Stimulated activated CD4-positive, alpha-beta T cell treated with anti-CD3 and anti-CD28 coated beads, Interleukin-12 subunit alpha, Interleukin-12 subunit beta, amount 100 ng/mL, for 48 hours (primary cell): ENCODE results near the gene CACNG5.

Experiments used
- DNase-seq, 3 donors: peaks; one replicate each; pipeline ENCODE4 v3.0.0-alpha.2; 2020; ENCODE audit warnings: low read depth in 2 of 3, low spot score in 1 of 3

The CACNG5 gene

DNA sequence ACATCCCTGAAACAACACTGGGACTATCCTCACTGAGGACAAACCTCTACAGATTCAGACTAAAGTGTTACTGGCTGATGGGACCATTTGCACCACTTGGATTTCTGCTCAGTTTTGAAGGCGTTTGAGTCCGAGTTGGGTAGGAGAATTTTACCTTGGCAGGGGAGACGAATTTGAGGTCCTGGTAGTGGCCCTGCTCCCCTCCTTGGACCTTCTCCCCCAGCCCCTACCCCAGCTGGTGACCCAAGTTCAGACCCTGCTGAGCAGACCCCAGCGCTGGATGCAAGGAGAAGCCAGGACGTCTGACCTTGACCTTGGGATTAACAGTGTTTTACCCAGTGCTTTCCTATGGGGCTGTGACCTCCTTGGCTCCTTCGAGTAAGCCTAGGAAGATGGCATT is 13.6 kb downstream of the CACNG5 start:
- no peak for DNase-seq

GRCh38 chr17:66849032-66849655 is 14.2 kb downstream of the CACNG5 start:
- DNase-seq: no peak

DNA sequence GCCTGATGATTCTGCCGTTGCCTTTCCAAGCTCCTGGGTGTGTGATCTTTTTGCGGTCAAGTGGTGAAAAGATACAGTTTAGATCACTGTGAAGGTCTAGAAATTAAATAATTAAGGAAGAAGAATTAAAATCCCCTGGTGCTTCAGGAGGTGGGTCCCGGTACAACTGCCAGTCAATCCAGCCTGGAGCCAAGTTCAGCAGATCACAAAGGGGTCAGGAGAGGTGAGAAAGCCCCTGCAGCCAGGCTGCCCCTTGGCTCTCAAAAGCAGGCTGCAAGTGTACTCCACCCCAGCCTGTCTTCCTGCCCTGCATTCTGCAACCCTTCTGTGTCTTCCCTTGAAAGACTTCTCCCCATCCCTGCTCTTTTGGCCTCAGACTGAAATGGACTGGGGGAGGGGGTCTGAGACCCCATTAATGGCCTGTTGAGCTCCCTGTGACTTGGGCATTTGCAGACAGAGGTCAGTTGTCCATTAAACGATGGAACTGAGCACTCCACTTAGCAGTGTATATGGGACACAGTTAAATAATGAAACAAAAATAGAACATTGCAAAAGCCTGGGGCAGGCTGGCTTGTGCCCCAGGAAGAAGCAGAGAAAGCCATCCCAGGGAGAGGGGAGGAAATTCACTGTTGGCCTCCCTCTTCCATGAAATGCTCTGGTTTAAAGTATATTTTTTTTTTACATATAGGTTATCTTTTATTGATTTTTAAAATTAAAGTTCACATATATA is 15.1 kb downstream of the CACNG5 start:
- DNase-seq: no peak

DNA sequence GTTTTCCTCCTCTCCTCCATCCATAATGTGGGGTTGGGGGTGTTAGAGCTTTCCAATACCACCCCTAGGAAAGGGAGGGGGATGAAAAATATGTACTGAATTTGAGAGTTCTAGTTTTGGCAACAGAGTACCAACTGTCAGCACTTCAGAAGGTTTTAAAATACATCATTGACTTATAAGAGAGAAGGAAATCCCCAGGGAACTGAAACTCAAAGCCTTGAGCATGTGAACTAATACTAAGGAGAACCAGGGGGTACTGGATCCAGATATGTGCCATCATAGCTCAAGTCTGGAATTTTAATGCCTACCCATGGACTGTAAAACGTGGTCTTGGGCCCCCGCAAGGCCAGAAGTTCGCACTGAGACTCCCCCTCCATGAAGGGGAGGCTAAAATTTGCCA is 15.8 kb downstream of the CACNG5 start:
- no peak for DNase-seq

- DNase-seq: peak; percentile 3 to 56 (median 12)
These were observed 20.3 kb downstream of the CACNG5 start for GRCh38 chr17:66855204-66855603.

DNA sequence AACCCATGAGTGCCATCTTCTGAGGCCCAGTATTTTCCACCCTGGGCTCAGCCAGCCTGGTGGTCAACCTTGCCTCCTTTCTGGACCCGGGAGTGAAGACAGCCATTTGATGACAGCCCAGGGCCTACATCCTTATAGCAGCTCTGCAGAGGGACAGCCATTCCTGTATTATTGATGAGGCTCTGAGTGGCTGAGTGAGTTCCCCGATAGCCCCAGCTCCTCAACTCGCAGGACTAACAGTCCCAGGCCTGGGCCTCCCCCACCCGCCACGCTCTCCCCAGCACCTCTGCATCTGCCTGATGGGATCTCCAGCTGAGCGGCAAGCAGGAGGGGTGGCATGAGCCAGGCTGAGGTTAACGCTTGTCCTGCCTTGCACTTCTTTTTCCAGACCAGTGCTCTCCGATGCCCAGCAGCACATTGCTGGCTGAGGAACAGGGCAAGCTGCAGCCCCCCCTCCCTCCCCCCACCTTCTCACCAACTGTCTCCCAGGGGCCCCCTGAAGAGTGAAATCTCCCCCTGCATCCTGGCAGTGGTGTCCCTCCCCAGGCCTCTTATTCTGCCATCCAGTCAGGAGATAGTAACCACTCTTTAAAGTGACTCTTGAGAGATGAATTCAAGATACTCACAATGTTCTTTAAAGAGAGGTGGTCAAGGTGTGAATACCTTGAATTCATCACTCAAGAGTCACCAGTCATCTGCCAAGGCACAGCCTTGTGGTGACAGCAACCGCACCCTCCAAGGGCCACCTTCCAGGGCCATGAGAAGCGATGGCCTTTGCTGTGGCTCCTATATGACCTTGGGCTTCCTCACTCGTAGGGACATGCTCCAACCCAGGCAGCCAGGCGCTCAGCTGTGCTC is 23.5 kb downstream of the CACNG5 start:
- DNase-seq: no peak

- no peak for DNase-seq
These were observed 24.4 kb downstream of the CACNG5 start for GRCh38 chr17:66859353-66859752.

DNA sequence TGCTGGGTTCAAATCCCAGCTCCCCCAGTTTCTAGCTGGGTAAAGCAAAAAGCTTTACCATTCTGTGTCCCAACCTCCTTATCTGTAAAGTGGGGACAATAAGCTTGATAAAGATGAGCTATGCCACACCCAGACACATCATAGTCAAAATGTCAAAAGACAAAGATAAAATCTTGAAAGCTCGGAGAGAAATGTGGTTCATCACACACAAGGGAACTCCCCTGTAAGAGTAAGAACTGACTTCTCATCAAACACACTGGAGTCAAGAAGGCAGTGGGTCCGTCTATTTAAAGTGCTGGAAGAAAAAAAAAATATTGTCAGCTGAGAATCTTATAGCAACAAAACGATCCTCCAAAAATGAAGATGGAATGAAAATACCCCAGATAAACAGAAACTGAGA is 25.3 kb downstream of the CACNG5 start:
- no peak for DNase-seq

GRCh38 chr17:66863820-66864219 is 28.9 kb downstream of the CACNG5 start:
- DNase-seq: no peak

DNA sequence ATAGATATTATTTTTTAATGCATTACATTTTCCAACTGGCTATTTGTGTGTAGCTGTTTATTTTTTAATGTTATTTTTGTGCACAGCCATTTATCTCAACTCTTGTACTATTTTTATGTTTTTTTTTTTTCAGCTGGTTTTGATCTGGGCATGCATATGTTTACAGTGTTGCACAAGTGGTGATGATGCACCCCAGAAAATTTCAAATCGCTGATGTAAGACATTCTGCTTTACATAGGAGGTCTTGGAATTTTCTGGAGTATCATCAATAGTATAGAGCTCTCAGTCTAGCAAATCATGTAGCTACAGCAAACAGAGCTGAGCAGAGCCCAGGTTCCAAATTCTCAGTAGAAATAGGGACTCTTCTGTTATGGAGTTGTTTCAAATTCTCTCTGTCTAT is 30.2 kb downstream of the CACNG5 start:
- DNase-seq: no peak

DNA sequence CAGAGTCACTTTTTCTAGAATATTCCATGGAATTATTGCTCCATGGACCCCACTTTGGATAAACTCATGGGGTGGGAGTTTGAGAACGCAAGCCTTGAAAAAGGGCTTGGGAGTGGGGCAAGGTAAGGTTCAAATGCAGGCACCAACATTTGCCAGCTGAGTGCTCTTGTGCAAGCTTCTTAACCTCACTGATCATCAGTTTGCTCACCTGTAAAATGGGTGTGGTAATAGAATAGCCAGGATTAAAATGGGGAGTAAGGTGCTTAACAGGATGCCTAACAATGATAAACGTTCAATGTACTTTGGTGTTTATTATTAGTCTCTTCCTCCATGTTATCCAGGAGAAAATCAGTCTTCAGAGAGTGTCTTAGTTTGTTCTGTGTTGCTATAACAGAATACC is 39.0 kb downstream of the CACNG5 start:
- DNase-seq: no peak

DNA sequence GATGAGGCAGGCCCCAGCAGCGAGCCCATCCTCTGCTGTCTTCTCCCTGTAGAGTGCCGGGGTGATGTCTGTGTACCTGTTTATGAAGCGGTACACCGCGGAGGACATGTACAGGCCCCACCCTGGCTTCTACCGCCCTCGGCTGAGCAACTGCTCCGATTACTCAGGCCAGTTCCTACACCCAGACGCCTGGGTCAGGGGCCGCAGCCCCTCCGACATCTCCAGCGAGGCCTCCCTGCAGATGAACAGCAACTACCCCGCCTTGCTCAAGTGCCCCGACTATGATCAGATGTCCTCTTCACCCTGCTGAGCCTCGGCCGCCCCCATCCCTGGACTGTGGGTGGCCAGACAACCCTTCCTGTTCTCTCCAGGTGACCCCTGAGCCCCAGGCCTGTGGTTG is 50.0 kb downstream of the CACNG5 start:
- no peak for DNase-seq

DNA sequence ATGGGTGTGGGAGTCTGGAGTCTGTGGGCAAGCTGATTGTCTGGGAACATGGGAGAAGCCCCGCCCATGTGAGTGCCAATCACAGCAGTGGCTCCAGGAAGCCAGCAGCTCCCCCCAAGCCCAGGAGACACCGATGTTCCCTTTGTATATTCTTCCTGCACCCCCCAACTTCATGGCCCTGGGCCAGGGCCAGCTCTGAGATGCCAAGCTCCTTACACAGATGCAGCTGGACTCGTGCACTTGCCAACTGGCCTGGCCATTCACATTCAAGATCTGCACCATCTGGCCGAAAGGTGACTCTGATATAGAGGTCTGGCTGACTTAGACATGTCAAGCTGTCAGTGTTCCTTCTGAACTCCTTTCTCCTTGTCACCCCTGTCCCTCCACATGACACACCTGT is 50.5 kb downstream of the CACNG5 start:
- DNase-seq: no peak

GRCh38 chr17:66889480-66890230 is 54.7 kb downstream of the CACNG5 start:
- DNase-seq: no peak

- no peak for DNase-seq
These were observed 57.3 kb downstream of the CACNG5 start for GRCh38 chr17:66892246-66892645.

GRCh38 chr17:66893382-66893781 is 58.5 kb downstream of the CACNG5 start:
- DNase-seq: no peak

DNA sequence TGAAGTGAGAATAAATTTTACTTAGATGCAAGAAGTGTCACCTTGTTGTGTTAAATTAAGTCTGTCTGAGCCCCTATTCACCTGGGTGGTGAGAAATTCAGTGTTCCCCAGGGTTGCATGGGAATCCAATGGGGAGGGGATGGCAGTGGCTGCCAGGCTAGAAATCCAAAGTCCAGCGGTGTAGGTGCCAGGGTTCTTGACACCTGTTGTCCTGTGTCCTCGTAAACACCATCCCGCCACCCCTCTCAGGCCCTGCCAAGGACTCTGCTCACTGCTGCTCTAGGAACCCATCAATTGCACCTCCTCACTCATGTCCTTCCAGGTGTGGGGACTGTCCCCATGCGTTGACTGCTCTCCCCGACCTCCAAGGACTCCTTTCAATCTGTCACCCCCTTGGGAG is 58.9 kb downstream of the CACNG5 start:
- no peak for DNase-seq

GRCh38 chr17:66897141-66897540 is 62.2 kb downstream of the CACNG5 start:
- no peak for DNase-seq

DNA sequence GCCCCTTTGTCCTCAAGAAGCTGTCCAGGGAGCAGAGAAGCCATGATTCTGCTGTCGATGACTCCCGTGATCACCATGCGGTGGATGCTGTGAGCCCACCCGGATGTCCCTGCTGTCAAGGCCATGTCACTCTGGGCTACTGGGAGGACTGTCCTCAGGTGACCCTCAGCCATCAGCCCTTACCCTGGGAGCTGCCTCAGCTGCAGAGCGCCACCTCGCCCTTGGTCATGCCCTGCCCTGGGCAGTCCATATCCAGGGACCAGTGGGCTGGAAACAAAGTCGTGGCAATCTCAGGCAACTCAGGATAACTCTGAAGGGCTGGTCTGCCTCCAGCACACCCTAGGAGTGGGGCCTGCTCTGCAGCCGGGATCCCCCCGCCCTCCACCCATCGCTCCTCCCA is 63.6 kb downstream of the CACNG5 start:
- DNase-seq: no peak

GRCh38 chr17:66900126-66901010 is 65.5 kb downstream of the CACNG5 start:
- no peak for DNase-seq
